Natural killer cell (primary cell): ENCODE measurements around the gene THOC1. TPM values are rescaled to one million over a fixed set of nuclear protein-coding genes. Genes with fewer than 3 reads are reported as not detected.
"Not testable (repeated sequence)": the region's sequence is repeated elsewhere in the genome, so short reads cannot be mapped to it uniquely, and the experiment has no call there.

Experiments used
- ATAC-seq, 3 donors: fragments of 150-1000 bp in 2 of 3; fragments of 200-7000 bp in 1 of 3; cut with Tn5 transposase; 1 replicate in 1 of 3; 2 replicates in 2 of 3; pipeline ENCODE4 v1.10.0; 2021; ENCODE audit warnings: mild to moderate bottlenecking in 2 of 3, moderate library complexity in 2 of 3
- DNase-seq, 2 donors: peaks; one replicate each; pipeline versions ENCODE4 v3.0.0 to v3.0.0-alpha.2; 2013 to 2021; ENCODE audit warnings: mixed read lengths in 1 of 2
- H3K27ac ChIP-seq: one replicate; pipeline ENCODE4 v1.5.1; 2013; ENCODE audit warnings: mild to moderate bottlenecking, low read length
- H3K27me3 ChIP-seq: one replicate; pipeline ENCODE4 v1.6.1; 2013; ENCODE audit warnings: low read length; ENCODE audit not compliant: control insufficient read depth, insufficient read depth
- H3K36me3 ChIP-seq: one replicate; pipeline ENCODE4 v1.6.1; 2013; ENCODE audit warnings: low read length; ENCODE audit not compliant: control insufficient read depth, insufficient read depth
- H3K4me1 ChIP-seq: one replicate; pipeline ENCODE4 v1.6.1; 2013; ENCODE audit warnings: low read length; ENCODE audit not compliant: control insufficient read depth, insufficient read depth
- H3K4me3 ChIP-seq: one replicate; pipeline ENCODE4 v1.5.1; 2013; ENCODE audit warnings: low read length
- H3K9me3 ChIP-seq: one replicate; pipeline ENCODE4 v1.6.1; 2013; ENCODE audit warnings: low read length; ENCODE audit not compliant: control insufficient read depth, insufficient read depth
- H3K27ac Mint-ChIP-seq, 2 donors: one replicate each; pipeline ENCODE4 v1.8.0; 2022; ENCODE audit warnings: mild to moderate bottlenecking in 2 of 2, mixed read lengths in 2 of 2, moderate library complexity in 1 of 2
- H3K27me3 Mint-ChIP-seq, 2 donors: one replicate each; pipeline ENCODE4 v1.8.0; 2022; ENCODE audit warnings: low read depth in 2 of 2, mixed read lengths in 2 of 2
- H3K36me3 Mint-ChIP-seq: one replicate; pipeline ENCODE4 v1.8.0; 2022; ENCODE audit warnings: mixed read lengths
- H3K4me1 Mint-ChIP-seq, 2 donors: one replicate each; pipeline ENCODE4 v1.8.0; 2022; ENCODE audit warnings: mixed read lengths in 2 of 2
- H3K4me3 Mint-ChIP-seq: one replicate; pipeline ENCODE4 v1.8.0; 2022; ENCODE audit warnings: mild to moderate bottlenecking, moderate library complexity, mixed read lengths
- H3K9me3 Mint-ChIP-seq, 2 donors: one replicate each; pipeline ENCODE4 v1.8.0; 2022; ENCODE audit warnings: mixed read lengths in 2 of 2
- CTCF ChIP-seq: fragments of 200-600 bp; IDR thresholded peaks from one replicate; pipeline ENCODE4 v1.8.0; 2022; ENCODE audit warnings: antibody characterized with exemption
- WGBS: methylation state at CpG from one replicate; pipeline ENCODE4 v1.1.7; 2013; ENCODE audit warnings: missing lambda C conversion rate; ENCODE audit not compliant: insufficient coverage; 5-methylcytosine and 5-hydroxymethylcytosine counted together
- intact Hi-C: fragments of 100-400 bp; cut with micrococcal nuclease; formaldehyde crosslinking; loops from one replicate; pipeline ENCODE4 v1.14.2; 2022
- total RNA-seq, 4 donors: library from RNA; stranded (reverse); fragments of 120-200 nt in 1 of 4; gene quantifications; one replicate each; pipeline versions ENCODE4 v1.2.3 to v1.2.4, GENCODE V29; 2013 to 2022

The THOC1 gene
- total RNA-seq, 3 donors from 2014 or later (not counting 1 experiment from before 2014, with no cell fraction given): 96.4 to 105 (median 96.7) TPM

GRCh38 chr18:313931-314330, 46.1 kb upstream of the THOC1 start:
- no peaks in the 10 kb centered on the region for H3K36me3 ChIP-seq
- DNase-seq: no peak
- TF ChIP-seq CTCF: no peak
- intact Hi-C loops: no loop called here
- H3K4me1 ChIP-seq: no peaks in the 10 kb centered on the region
- no peaks in the 10 kb centered on the region for H3K9me3 Mint-ChIP-seq
- peaks cover 6 to 13% of the 10 kb centered on the region in 2 donors for H3K27me3 Mint-ChIP-seq
- H3K4me3 ChIP-seq: no peak overlapping the region
- no peaks in the 10 kb centered on the region for H3K27me3 ChIP-seq
- no peak overlapping the region for H3K27ac ChIP-seq
- no peak overlapping the region for H3K27ac Mint-ChIP-seq
- no peaks in the 10 kb centered on the region for H3K4me1 Mint-ChIP-seq
- H3K9me3 ChIP-seq: no peaks in the 10 kb centered on the region
- no peak for ATAC-seq
- no peaks in the 10 kb centered on the region for H3K36me3 Mint-ChIP-seq
- H3K4me3 Mint-ChIP-seq: no peak overlapping the region

DNA sequence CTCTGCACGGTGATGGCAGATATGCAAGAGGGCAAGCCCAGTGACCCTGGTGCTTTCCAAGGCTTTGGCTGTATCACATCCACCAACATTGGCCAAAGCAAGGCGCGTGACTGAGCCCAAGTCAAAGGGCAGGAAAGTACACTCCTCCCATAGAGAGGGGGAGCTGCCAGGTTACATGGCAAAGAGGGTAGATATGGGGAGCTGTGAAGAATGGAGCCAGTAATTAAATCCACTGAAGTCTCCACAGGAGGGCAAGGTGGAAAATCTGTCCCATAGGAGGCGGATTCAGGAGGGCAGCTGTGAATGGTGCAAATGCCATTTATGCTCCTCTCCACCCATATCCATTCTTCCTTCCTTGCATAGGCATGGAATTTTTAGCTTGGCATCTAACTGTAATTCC, 44.6 kb upstream of the THOC1 start:
- H3K4me1 ChIP-seq: no peaks in the 10 kb centered on the region
- H3K9me3 ChIP-seq: no peaks in the 10 kb centered on the region
- no peaks in the 10 kb centered on the region for H3K36me3 ChIP-seq
- H3K27ac ChIP-seq: no peak overlapping the region
- no peaks in the 10 kb centered on the region for H3K9me3 Mint-ChIP-seq
- 98% methylated on average over 3 of the region's 4 CpGs for WGBS
- no peak for TF ChIP-seq CTCF
- H3K27me3 ChIP-seq: no peaks in the 10 kb centered on the region
- intact Hi-C loops: no loop called here
- H3K27ac Mint-ChIP-seq: no peak overlapping the region
- H3K36me3 Mint-ChIP-seq: no peaks in the 10 kb centered on the region
- no peak overlapping the region for H3K4me3 ChIP-seq
- DNase-seq (no peak), ATAC-seq (no peak)
- no peak overlapping the region for H3K4me3 Mint-ChIP-seq
- H3K4me1 Mint-ChIP-seq: no peaks in the 10 kb centered on the region
- H3K27me3 Mint-ChIP-seq: peaks cover 6 to 28% of the 10 kb centered on the region in 2 donors

GRCh38 chr18:310042-310441, 42.2 kb upstream of the THOC1 start:
- Histone ChIP-seq H3K27me3 (no peaks in the 10 kb centered on the region), H3K4me1 (no peaks in the 10 kb centered on the region), H3K36me3 (no peaks in the 10 kb centered on the region), H3K4me3 (no peak overlapping the region), H3K9me3 (no peaks in the 10 kb centered on the region), H3K27ac (no peak overlapping the region)
- H3K9me3 Mint-ChIP-seq: no peaks in the 10 kb centered on the region
- intact Hi-C loops: no loop called here
- no peak overlapping the region for H3K4me3 Mint-ChIP-seq
- no peak for TF ChIP-seq CTCF
- H3K36me3 Mint-ChIP-seq: no peaks in the 10 kb centered on the region
- ATAC-seq (no peak), DNase-seq (no peak)
- H3K4me1 Mint-ChIP-seq: no peaks in the 10 kb centered on the region
- H3K27me3 Mint-ChIP-seq: peaks cover 4 to 31% of the 10 kb centered on the region in 2 donors
- no peak overlapping the region for H3K27ac Mint-ChIP-seq

DNA sequence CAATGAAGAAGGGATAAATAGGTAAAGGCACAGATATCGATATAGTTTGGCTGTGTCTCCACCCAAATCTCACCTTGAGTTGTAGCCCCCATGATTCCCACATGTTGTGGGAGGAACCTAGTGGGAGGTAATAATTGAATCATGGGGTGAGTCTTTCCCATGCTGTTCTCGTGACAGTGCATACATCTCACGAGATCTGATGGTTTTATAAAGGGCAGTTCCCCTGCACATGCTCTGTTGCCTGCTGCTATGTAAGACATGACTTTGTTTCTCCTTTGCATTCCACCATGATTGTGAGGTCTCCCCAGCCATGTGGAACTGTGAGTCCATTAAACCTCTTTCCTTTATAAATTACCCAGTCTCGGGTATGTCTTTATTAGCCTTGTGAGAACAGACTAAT, 40.2 kb upstream of the THOC1 start:
- H3K27me3 ChIP-seq, H3K4me3 ChIP-seq, DNase-seq, ATAC-seq, H3K4me3 Mint-ChIP-seq, intact Hi-C loops, H3K27ac Mint-ChIP-seq, H3K36me3 Mint-ChIP-seq, H3K4me1 ChIP-seq, H3K27ac ChIP-seq, H3K36me3 ChIP-seq, H3K4me1 Mint-ChIP-seq, H3K9me3 ChIP-seq, H3K9me3 Mint-ChIP-seq: not testable (repeated sequence)
- H3K27me3 Mint-ChIP-seq: peaks cover 7 to 31% of the 10 kb centered on the region in 2 donors
- WGBS: 92% methylated on average over 3 of the region's 4 CpGs
